Measurements from ENCODE around the gene CTXN1. TPM values are rescaled to one million over a fixed set of nuclear protein-coding genes. Genes with fewer than 3 reads are reported as not detected.

Gene CTXN1
- total and polyA plus RNA-seq, 2 of the 4 experiments (the other 2 are of a cell fraction): 0.36 to 7.4 TPM

DNA sequence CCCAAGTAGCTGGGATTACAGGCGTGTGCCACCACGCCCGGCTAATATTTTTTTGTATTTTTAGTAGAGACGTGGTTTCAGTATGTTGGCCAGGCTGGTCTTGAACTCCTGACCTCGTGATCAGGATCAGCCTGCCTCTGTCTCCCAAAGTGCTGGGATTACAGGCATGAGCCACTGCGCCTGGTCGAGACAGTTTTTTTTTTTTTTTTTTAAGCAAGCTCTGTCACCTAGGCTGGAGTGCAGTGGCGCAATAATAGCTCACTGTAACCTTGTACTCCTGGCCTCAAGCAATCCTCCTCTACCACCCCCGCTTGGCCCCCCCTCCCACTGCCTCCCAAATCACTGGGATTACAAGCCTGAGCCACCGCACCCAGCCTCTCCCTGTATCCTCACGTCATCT lies 28.6 kb downstream of the CTXN1 start:
- ChIA-PET POLR2A (ENCODE audit: unreplicated experiment) (no interaction called here), CTCF (interaction anchor here (0.6 kb wide), 1 partner anchor 12 kb away, joined by 3 read pairs; no protein-coding TSS in a partner anchor)
- H3K36me3 ChIP-seq (ENCODE audit: control insufficient read depth, insufficient read depth, low read length): peaks cover 16% of the 10 kb centered on the region

More for the DNA sequence above, 28.6 kb downstream of the CTXN1 start:
- Histone ChIP-seq H2BK20ac (ENCODE audit: low read depth, low read length) (no peak overlapping the region), H3K4me2 (ENCODE audit: low read depth, low read length) (no peak overlapping the region), H4K5ac (ENCODE audit: low read depth, low read length) (no peak overlapping the region), H3K4ac (ENCODE audit: low read depth, low read length) (no peak overlapping the region), H3K18ac (ENCODE audit: low read depth, low read length) (no peak overlapping the region), H4K20me1 (ENCODE audit: insufficient read depth, low read length) (no peaks in the 10 kb centered on the region), H3K9me1 (ENCODE audit: insufficient read depth, low read length) (0 out of 2 replicates have a peak, but pooled peaks cover 5% of the 10 kb centered on the region), H4K91ac (ENCODE audit: insufficient read depth, low read depth, low read length) (no peak overlapping the region), H3K9ac (ENCODE audit: low read depth, low read length) (no peak overlapping the region), H3K27me3 (ENCODE audit: control insufficient read depth, insufficient read depth, low read length) (no peaks in the 10 kb centered on the region), H3K56ac (ENCODE audit: extremely low read depth, insufficient read depth, low read length) (no peak overlapping the region), H3K23ac (ENCODE audit: low read depth, low read length) (no peak overlapping the region), H2AFZ (replicated peaks; ENCODE audit: low read length, poor library complexity) (no peak overlapping the region), H2BK120ac (ENCODE audit: low read depth, low read length) (no peak overlapping the region), H3K9me3 (ENCODE audit: control insufficient read depth, insufficient read depth, low read length) (no peaks in the 10 kb centered on the region), H3K14ac (replicated peaks; ENCODE audit: low read depth, low read length) (no peak overlapping the region), H3K4me1 (ENCODE audit: control insufficient read depth, insufficient read depth, low read length) (0 out of 2 replicates have a peak, but pooled peaks cover 2% of the 10 kb centered on the region), H4K8ac (ENCODE audit: low read depth in 2 of 2, low read length in 2 of 2) (no peak overlapping the region), H3K27ac (ENCODE audit: insufficient read depth, low read length) (no peak overlapping the region), H2BK15ac (ENCODE audit: low read depth, low read length) (no peak overlapping the region), H2BK5ac (ENCODE audit: low read depth, low read length, poor library complexity, severe bottlenecking) (no peak overlapping the region), H3K79me1 (ENCODE audit: low read depth in 1 of 2, low read length in 2 of 2) (peaks cover 0 to 20% of the 10 kb centered on the region in 2 experiments; a peak in 2 of 4 replicates), H2AK5ac (ENCODE audit: low read depth, low read length) (no peak overlapping the region), H2AK9ac (replicated peaks; ENCODE audit: low read depth, low read length, poor library complexity) (no peak overlapping the region), H3K4me3 (ENCODE audit: insufficient read depth, low read depth, low read length) (no peak overlapping the region)
- in situ Hi-C loops (cut with MboI; ENCODE audit: low sequenced_read_pairs) (no loop called here), intact Hi-C loops (cut with micrococcal nuclease) (no loop called here), dilution Hi-C loops (cut with HindIII; ENCODE audit: low sequenced_read_pairs, unreplicated experiment) (no loop called here)
- TF ChIP-seq RCOR1 (IDR thresholded peaks at IDR 0.05; ENCODE audit: insufficient replicate concordance, low read length) (no peak), NFE2L2 (IDR thresholded peaks at IDR 0.05; ENCODE audit: low read depth, low read length) (no peak), FOS (IDR thresholded peaks at IDR 0.05; ENCODE audit: low read depth, low read length) (no peak), RFX5 (IDR thresholded peaks at IDR 0.05; ENCODE audit: low read depth, low read length) (no peak), CHD1 (IDR thresholded peaks at IDR 0.05; ENCODE audit: low read depth, low read length) (no peak), MXI1 (IDR thresholded peaks at IDR 0.05; ENCODE audit: borderline replicate concordance, low read depth, low read length) (no peak), BHLHE40 (IDR thresholded peaks at IDR 0.05; ENCODE audit: low read depth, low read length) (no peak), RAD21 (IDR thresholded peaks at IDR 0.05; ENCODE audit: low read length) (no peak), SMC3 (IDR thresholded peaks at IDR 0.05; ENCODE audit: low read depth, low read length) (no peak), POLR2A (IDR thresholded peaks at IDR 0.05; ENCODE audit: low read depth, low read length) (no peak), MAFK (IDR thresholded peaks at IDR 0.05; ENCODE audit: low read depth, low read length) (no peak)
- TF ChIP-seq, protein P1, sequence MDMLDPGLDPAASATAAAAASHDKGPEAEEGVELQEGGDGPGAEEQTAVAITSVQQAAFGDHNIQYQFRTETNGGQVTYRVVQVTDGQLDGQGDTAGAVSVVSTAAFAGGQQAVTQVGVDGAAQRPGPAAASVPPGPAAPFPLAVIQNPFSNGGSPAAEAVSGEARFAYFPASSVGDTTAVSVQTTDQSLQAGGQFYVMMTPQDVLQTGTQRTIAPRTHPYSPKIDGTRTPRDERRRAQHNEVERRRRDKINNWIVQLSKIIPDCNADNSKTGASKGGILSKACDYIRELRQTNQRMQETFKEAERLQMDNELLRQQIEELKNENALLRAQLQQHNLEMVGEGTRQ (IDR thresholded peaks at IDR 0.05; ENCODE audit: low read depth, low read length): no peak
- no peak for ATAC-seq (ENCODE audit: low read depth)
- 74% methylated on average over 5 of the region's 11 CpGs; no CpG with 5 or more reads in 1 of the 2 experiments for WGBS, 2 experiments (ENCODE audit: extremely low coverage in 2 of 2, insufficient read length in 1 of 2)
- no peak for DNase-seq
- no TSS peak for BruUV-seq (replicated peaks)

Data from IMR-90 (cell line).